OCI-LY3 (cell line): Measurements from ENCODE around the gene BARX2.

Experiments
- H2AFZ ChIP-seq: fragments of 200-600, 300-600 bp; shearing (Covaris generic); 2 replicates; pipeline ENCODE4 v1.6.0; 2014; ENCODE audit warnings: antibody characterized with exemption, low read depth, low read length
- H3K27ac ChIP-seq: fragments of 200-600, 300-600 bp; sonication (generic); 2 replicates; pipeline ENCODE4 v1.5.1; 2014; ENCODE audit warnings: mild to moderate bottlenecking, low read length, moderate library complexity, mixed read lengths
- H3K27me3 ChIP-seq: fragments of 200-600, 300-600 bp; sonication (generic); 2 replicates; pipeline ENCODE4 v1.6.1; 2014; ENCODE audit warnings: low read depth, low read length, mixed read lengths
- H3K36me3 ChIP-seq: fragments of 200-600, 300-600 bp; sonication (generic); replicated peaks from 2 replicates; pipeline ENCODE3; 2014; ENCODE audit warnings: low read depth, low read length, mixed read lengths
- H3K4me1 ChIP-seq: fragments of 300-600, 200-600 bp; sonication (generic); 2 replicates; pipeline ENCODE4 v1.6.1; 2014; ENCODE audit warnings: low read length, mixed read lengths
- H3K4me2 ChIP-seq: fragments of 200-600, 300-600 bp; sonication (generic); 2 replicates; pipeline ENCODE4 v1.6.1; 2014; ENCODE audit warnings: low read length, mixed read lengths
- H3K4me3 ChIP-seq: fragments of 300-600, 200-600 bp; sonication (generic); 2 replicates; pipeline ENCODE4 v1.5.1; 2014; ENCODE audit warnings: antibody characterized with exemption, mild to moderate bottlenecking, low read length, moderate library complexity
- H3K79me2 ChIP-seq: fragments of 300-600, 200-600 bp; shearing (Covaris generic); 2 replicates; pipeline ENCODE4 v1.6.1; 2014; ENCODE audit warnings: mild to moderate bottlenecking, low read length, mixed read lengths
- H3K9ac ChIP-seq: fragments of 300-600, 200-600 bp; shearing (Covaris generic); 2 replicates; pipeline ENCODE4 v1.6.0; 2014; ENCODE audit warnings: mild to moderate bottlenecking, low read length, moderate library complexity
- H3K9me3 ChIP-seq: fragments of 200-600, 300-600 bp; shearing (Covaris generic); 2 replicates; pipeline ENCODE4 v1.6.1; 2014; ENCODE audit warnings: low read length, mixed read lengths; ENCODE audit not compliant: insufficient read depth
- H4K20me1 ChIP-seq: fragments of 200-600, 300-600 bp; sonication (generic); 2 replicates; pipeline ENCODE4 v1.6.1; 2016; ENCODE audit warnings: low read length, mixed read lengths; ENCODE audit not compliant: insufficient read depth
- EZH2phosphoT487 ChIP-seq: fragments of 200-600 bp; shearing (Covaris generic); IDR thresholded peaks from 2 replicates; pipeline ENCODE4 v1.6.1; 2018; ENCODE audit warnings: antibody characterized with exemption, mixed run types, low read depth
- TF ChIP-seq, protein P1 (sequence below): fragments of 200-600, 300-600 bp; sonication (generic); IDR thresholded peaks from 2 replicates; pipeline ENCODE4 v1.5.1; 2014; ENCODE audit warnings: antibody characterized with exemption, low read length, low read depth

Gene BARX2

DNA sequence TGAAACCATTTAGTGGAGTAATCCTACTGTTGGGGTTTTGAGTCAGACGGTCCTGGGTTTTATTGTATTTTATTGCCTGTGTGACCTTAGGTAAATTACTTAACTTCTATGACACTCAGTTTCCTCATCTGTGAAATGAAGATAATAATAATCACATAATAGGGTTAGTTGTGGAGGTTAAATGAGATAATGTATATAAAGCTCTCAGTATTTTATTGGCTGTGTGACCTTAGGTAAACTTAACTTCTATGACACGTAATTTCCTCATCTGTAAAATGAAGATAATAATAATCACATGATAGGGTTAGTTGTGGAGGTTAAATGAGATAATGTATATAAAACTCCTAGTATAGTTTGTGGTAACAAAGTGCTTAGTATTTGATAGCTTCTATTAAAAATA, 13.2 kb downstream of the BARX2 start:
- no peaks in the 10 kb centered on the region for H4K20me1 ChIP-seq
- no peak overlapping the region for H3K27ac ChIP-seq
- no peaks in the 10 kb centered on the region for H3K27me3 ChIP-seq
- H3K9ac ChIP-seq, result no peak overlapping the region
- H3K36me3 ChIP-seq, result no peaks in the 10 kb centered on the region
- H3K9me3 ChIP-seq, result no peaks in the 10 kb centered on the region
- H3K4me3 ChIP-seq, result no peak overlapping the region
- H3K4me2 ChIP-seq, result no peak overlapping the region
- TF ChIP-seq EZH2phosphoT487, result no peak
- TF ChIP-seq, protein P1, sequence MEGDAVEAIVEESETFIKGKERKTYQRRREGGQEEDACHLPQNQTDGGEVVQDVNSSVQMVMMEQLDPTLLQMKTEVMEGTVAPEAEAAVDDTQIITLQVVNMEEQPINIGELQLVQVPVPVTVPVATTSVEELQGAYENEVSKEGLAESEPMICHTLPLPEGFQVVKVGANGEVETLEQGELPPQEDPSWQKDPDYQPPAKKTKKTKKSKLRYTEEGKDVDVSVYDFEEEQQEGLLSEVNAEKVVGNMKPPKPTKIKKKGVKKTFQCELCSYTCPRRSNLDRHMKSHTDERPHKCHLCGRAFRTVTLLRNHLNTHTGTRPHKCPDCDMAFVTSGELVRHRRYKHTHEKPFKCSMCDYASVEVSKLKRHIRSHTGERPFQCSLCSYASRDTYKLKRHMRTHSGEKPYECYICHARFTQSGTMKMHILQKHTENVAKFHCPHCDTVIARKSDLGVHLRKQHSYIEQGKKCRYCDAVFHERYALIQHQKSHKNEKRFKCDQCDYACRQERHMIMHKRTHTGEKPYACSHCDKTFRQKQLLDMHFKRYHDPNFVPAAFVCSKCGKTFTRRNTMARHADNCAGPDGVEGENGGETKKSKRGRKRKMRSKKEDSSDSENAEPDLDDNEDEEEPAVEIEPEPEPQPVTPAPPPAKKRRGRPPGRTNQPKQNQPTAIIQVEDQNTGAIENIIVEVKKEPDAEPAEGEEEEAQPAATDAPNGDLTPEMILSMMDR, result no peak
- no peak overlapping the region for H2AFZ ChIP-seq
- H3K4me1 ChIP-seq, result no peaks in the 10 kb centered on the region
- no peaks in the 10 kb centered on the region for H3K79me2 ChIP-seq

DNA sequence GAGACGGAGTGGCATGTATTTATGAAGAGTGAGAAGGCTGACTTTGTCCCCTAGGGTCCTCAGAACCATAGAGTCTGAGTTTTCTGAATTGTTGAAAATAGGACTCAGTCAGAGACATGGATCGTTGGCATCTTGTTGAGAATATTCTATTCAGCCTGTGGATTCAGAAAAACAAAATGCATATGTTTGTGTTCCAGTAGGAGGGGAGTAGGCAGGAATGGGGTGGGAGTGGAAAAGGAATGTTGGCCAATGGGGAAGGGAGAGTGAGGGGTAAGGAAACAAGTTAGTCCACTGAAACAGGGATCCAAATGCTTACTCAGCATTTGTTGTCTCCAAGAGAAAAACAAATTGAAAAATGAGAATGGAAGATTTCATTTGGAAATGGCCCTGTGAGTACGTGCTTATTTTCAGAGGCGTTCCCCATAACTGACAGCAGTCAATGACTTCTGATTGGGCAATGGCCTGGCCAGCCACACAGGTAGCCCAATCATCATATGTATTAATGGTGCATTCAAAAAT, 14.7 kb downstream of the BARX2 start:
- H3K27me3 ChIP-seq, result no peaks in the 10 kb centered on the region
- no peak overlapping the region for H3K27ac ChIP-seq
- no peak overlapping the region for H3K4me2 ChIP-seq
- H3K9me3 ChIP-seq, result no peaks in the 10 kb centered on the region
- H2AFZ ChIP-seq, result no peak overlapping the region
- H4K20me1 ChIP-seq, result no peaks in the 10 kb centered on the region
- H3K9ac ChIP-seq, result no peak overlapping the region
- TF ChIP-seq, protein P1, result no peak
- TF ChIP-seq EZH2phosphoT487, result no peak
- H3K79me2 ChIP-seq, result no peaks in the 10 kb centered on the region
- H3K36me3 ChIP-seq, result no peaks in the 10 kb centered on the region
- no peak overlapping the region for H3K4me3 ChIP-seq
- no peaks in the 10 kb centered on the region for H3K4me1 ChIP-seq

DNA sequence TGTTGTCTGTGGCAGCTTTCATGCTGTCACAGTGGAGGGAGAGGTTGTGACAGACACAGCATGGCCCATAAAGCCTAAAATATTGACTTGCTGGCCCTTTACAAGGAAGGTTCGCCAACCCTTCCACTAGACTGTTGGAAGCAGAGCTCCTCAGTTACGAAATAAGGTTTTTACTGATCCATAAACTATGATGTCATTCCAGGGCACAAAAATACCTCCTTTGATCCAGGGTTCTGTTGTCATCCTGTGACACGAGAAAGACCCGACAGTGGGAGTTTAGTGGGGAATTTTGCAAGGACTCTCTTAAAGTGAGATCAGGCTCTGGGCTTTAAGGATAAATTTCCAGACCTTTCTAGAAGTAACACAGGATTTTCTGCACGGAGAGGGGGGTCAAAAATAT, 15.7 kb downstream of the BARX2 start:
- TF ChIP-seq, protein P1, result no peak
- TF ChIP-seq EZH2phosphoT487, result no peak
- Histone ChIP-seq H3K4me3 (no peak overlapping the region), H3K27me3 (no peaks in the 10 kb centered on the region), H3K9me3 (no peaks in the 10 kb centered on the region), H4K20me1 (no peaks in the 10 kb centered on the region), H3K4me2 (no peak overlapping the region), H3K79me2 (no peaks in the 10 kb centered on the region), H3K36me3 (no peaks in the 10 kb centered on the region), H2AFZ (no peak overlapping the region), H3K27ac (no peak overlapping the region), H3K9ac (no peak overlapping the region), H3K4me1 (no peaks in the 10 kb centered on the region)

DNA sequence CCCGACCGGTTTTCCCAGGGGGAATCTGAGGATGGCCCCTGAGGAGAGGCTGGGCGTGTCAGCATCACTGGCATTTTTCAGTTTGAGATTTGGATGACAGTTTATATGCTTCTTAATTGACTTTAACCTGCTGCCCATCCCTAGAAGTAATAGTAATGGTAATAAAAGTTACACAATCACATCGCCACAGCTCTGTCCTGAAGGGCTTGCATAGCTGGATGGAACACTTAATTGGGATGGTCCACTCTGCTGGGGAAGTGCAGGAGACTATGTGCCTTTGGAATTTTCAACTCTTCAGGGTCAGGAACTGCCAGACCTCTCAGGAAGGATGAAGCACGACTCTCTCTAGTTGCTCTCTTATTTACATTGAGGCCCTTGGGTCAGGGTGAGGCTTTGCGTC, 16.2 kb downstream of the BARX2 start:
- Histone ChIP-seq H3K9me3 (no peaks in the 10 kb centered on the region), H3K27me3 (no peaks in the 10 kb centered on the region), H3K4me3 (no peak overlapping the region), H4K20me1 (no peaks in the 10 kb centered on the region), H3K4me1 (no peaks in the 10 kb centered on the region), H3K36me3 (no peaks in the 10 kb centered on the region), H3K79me2 (no peaks in the 10 kb centered on the region), H3K9ac (no peak overlapping the region), H2AFZ (no peak overlapping the region), H3K27ac (no peak overlapping the region), H3K4me2 (no peak overlapping the region)
- TF ChIP-seq, protein P1, result no peak
- no peak for TF ChIP-seq EZH2phosphoT487
